Keratinocyte (primary cell): ENCODE data around the gene DLGAP1.

Experiments
- EZH2 ChIP-seq: IDR thresholded peaks from one replicate; pipeline ENCODE4 v1.6.1; 2012; ENCODE audit warnings: inconsistent platforms, mild to moderate bottlenecking, low read length, moderate library complexity
- TF ChIP-seq, protein P1 (sequence below), 3 experiments: IDR thresholded peaks in 1 of 3; conservative IDR thresholded peaks in 1 of 3; optimal IDR thresholded peaks in 1 of 3; 2 replicates in 2 of 3; 3 replicates in 1 of 3; pipeline versions ENCODE3 to v1.5.1; 2011; ENCODE audit warnings: low read length in 3 of 3, mild to moderate bottlenecking in 3 of 3, moderate library complexity in 2 of 3, control low read depth in 1 of 3, inconsistent platforms in 1 of 3; ENCODE audit not compliant: insufficient read depth in 2 of 3; ENCODE audit errors: extremely low read depth in 1 of 3

DNA sequence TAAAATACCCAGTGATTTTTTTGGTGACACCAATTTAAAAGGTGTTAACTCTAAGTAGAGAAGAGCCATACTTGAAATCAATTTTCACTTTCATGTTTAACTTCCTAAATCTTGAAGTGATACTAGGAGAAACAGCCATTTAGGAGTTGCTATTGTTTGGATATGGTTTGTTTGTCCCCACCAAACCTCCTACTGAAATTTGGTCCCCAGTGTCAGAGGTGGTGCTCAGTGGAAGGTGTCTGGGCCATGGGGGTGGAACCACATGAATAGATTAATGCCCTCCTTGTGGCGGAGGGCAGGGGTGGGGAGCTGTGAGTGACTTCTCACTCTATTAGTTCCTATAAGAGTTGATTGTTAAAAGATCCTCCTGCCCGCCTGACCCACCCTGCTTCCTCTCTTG, 377.9 kb downstream of the DLGAP1 start:
- TF ChIP-seq, protein P1, sequence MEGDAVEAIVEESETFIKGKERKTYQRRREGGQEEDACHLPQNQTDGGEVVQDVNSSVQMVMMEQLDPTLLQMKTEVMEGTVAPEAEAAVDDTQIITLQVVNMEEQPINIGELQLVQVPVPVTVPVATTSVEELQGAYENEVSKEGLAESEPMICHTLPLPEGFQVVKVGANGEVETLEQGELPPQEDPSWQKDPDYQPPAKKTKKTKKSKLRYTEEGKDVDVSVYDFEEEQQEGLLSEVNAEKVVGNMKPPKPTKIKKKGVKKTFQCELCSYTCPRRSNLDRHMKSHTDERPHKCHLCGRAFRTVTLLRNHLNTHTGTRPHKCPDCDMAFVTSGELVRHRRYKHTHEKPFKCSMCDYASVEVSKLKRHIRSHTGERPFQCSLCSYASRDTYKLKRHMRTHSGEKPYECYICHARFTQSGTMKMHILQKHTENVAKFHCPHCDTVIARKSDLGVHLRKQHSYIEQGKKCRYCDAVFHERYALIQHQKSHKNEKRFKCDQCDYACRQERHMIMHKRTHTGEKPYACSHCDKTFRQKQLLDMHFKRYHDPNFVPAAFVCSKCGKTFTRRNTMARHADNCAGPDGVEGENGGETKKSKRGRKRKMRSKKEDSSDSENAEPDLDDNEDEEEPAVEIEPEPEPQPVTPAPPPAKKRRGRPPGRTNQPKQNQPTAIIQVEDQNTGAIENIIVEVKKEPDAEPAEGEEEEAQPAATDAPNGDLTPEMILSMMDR (optimal IDR thresholded peaks at IDR 0.05 in 1 of 3, IDR thresholded peaks at IDR 0.05 in 1 of 3, conservative IDR thresholded peaks at IDR 0.05 in 1 of 3; ENCODE audit: extremely low read depth in 1 of 3, insufficient read depth in 2 of 3, low read length in 3 of 3) = no peak
- no peak for TF ChIP-seq EZH2
